ENCODE data around the gene SOAT1.
A peak's percentile ranks its signal among the peaks of the same experiment; 100 is the strongest.

SOAT1 gene

GRCh38 chr1:179295164-179295755, 1.7 kb downstream of the SOAT1 start:
- TF ChIP-seq, protein P1, sequence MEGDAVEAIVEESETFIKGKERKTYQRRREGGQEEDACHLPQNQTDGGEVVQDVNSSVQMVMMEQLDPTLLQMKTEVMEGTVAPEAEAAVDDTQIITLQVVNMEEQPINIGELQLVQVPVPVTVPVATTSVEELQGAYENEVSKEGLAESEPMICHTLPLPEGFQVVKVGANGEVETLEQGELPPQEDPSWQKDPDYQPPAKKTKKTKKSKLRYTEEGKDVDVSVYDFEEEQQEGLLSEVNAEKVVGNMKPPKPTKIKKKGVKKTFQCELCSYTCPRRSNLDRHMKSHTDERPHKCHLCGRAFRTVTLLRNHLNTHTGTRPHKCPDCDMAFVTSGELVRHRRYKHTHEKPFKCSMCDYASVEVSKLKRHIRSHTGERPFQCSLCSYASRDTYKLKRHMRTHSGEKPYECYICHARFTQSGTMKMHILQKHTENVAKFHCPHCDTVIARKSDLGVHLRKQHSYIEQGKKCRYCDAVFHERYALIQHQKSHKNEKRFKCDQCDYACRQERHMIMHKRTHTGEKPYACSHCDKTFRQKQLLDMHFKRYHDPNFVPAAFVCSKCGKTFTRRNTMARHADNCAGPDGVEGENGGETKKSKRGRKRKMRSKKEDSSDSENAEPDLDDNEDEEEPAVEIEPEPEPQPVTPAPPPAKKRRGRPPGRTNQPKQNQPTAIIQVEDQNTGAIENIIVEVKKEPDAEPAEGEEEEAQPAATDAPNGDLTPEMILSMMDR (IDR thresholded peaks at IDR 0.05; ENCODE audit: low read depth, low read length): no peak
- peak overlapping the region; percentile 84 for H3K4me3 ChIP-seq (ENCODE audit: low read depth, low read length)

GRCh38 chr1:179296356-179297104, 2.9 kb downstream of the SOAT1 start:
- TF ChIP-seq, protein P1 (IDR thresholded peaks at IDR 0.05; ENCODE audit: low read depth, low read length): no peak
- no peak overlapping the region for H3K4me3 ChIP-seq (ENCODE audit: low read depth, low read length)

DNA sequence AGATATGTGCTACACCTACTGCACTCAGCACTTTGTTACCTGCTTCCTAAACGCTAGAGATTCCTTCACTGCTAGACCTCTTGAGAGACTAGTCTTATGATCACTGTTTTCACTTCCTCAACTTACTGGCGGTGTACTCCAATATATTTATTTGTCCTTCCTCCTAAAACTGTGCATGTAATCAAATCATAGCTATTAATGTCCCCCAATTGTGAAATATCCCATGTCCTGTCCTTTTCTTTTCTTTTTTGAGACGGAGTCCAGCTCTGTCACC, 3.4 kb downstream of the SOAT1 start:
- no peak overlapping the region for H3K4me3 ChIP-seq (ENCODE audit: low read depth, low read length)

GRCh38 chr1:179298952-179299351, 5.4 kb downstream of the SOAT1 start:
- H3K4me3 ChIP-seq (ENCODE audit: low read depth, low read length): no peak overlapping the region
- TF ChIP-seq, protein P1 (IDR thresholded peaks at IDR 0.05; ENCODE audit: low read depth, low read length): no peak

More for the DNA sequence above, 3.4 kb downstream of the SOAT1 start:
- TF ChIP-seq, protein P1 (IDR thresholded peaks at IDR 0.05; ENCODE audit: low read depth, low read length): no peak

GRCh38 chr1:179300112-179300511, 6.5 kb downstream of the SOAT1 start:
- TF ChIP-seq, protein P1 (IDR thresholded peaks at IDR 0.05; ENCODE audit: low read depth, low read length): no peak
- no peak overlapping the region for H3K4me3 ChIP-seq (ENCODE audit: low read depth, low read length)

DNA sequence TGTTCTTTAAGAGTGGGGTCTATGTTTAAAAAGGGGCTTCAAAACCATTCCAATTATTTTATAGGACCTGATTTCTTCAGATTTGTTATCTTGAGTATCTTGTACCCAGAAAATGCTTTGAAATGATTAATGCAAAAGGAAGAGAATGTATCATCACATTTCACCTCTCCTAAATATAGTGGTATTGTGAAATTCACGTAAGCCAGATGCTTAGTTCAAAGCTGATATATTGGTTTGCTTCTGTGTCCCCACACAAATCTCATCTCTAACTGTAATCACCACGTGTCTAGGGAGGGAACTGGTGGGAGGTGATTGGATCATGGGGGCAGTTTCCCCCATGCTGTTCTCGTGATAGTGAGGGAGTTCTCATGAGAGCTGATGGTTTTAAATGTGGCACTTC, 8.5 kb downstream of the SOAT1 start:
- TF ChIP-seq, protein P1 (IDR thresholded peaks at IDR 0.05; ENCODE audit: low read depth, low read length): no peak
- no peak overlapping the region for H3K4me3 ChIP-seq (ENCODE audit: low read depth, low read length)

- TF ChIP-seq, protein P1 (IDR thresholded peaks at IDR 0.05; ENCODE audit: low read depth, low read length): no peak
These were observed 9.7 kb downstream of the SOAT1 start for GRCh38 chr1:179303200-179303785.

More at GRCh38 chr1:179303200-179303785, 9.7 kb downstream of the SOAT1 start:
- no peak overlapping the region for H3K4me3 ChIP-seq (ENCODE audit: low read depth, low read length)
